OCI-LY1 (cell line): ENCODE measurements around the gene DAAM2.

Source experiments
- H2AFZ ChIP-seq: fragments of 200-600 bp; sonication (generic), shearing (Covaris generic); 2 replicates; pipeline ENCODE4 v1.6.0; 2014; ENCODE audit warnings: antibody characterized with exemption, mild to moderate bottlenecking, low read length
- H3F3A ChIP-seq: fragments of 200-600 bp; sonication (generic), shearing (Covaris generic); 2 replicates; pipeline ENCODE4 v1.6.0; 2014; ENCODE audit warnings: mild to moderate bottlenecking, antibody characterized with exemption, low read length, moderate library complexity; ENCODE audit not compliant: insufficient read depth
- H3K27ac ChIP-seq: fragments of 200-600 bp; sonication (generic); 2 replicates; pipeline ENCODE4 v1.5.1; 2014; ENCODE audit warnings: low read length, mixed run types, mild to moderate bottlenecking, low read depth; ENCODE audit not compliant: poor library complexity, severe bottlenecking
- H3K27me3 ChIP-seq: fragments of 200-600 bp; sonication (generic); 2 replicates; pipeline ENCODE4 v1.6.0; 2014; ENCODE audit warnings: antibody characterized with exemption, mild to moderate bottlenecking, low read length, moderate library complexity; ENCODE audit not compliant: insufficient read depth
- H3K36me3 ChIP-seq: fragments of 200-600 bp; sonication (generic); 2 replicates; pipeline ENCODE4 v1.6.1; 2014; ENCODE audit warnings: mild to moderate bottlenecking, antibody characterized with exemption, low read length, moderate library complexity, mixed read lengths; ENCODE audit not compliant: insufficient read depth
- H3K4me1 ChIP-seq: fragments of 200-600 bp; sonication (generic); 2 replicates; pipeline ENCODE4 v1.5.1; 2014; ENCODE audit warnings: mild to moderate bottlenecking, low read length, moderate library complexity; ENCODE audit not compliant: insufficient read depth, severe bottlenecking
- H3K4me2 ChIP-seq: fragments of 200-600 bp; sonication (generic), shearing (Covaris generic); 2 replicates; pipeline ENCODE4 v1.6.1; 2014; ENCODE audit warnings: low read length
- H3K4me3 ChIP-seq: fragments of 200-600 bp; sonication (generic); 2 replicates; pipeline ENCODE4 v1.5.1; 2014; ENCODE audit warnings: low read length, low read depth, mild to moderate bottlenecking, mixed read lengths; ENCODE audit not compliant: poor library complexity, severe bottlenecking
- H3K79me2 ChIP-seq: fragments of 200-600 bp; shearing (Covaris generic); 2 replicates; pipeline ENCODE4 v1.6.1; 2016; ENCODE audit warnings: mixed run types, low read length, mixed read lengths; ENCODE audit not compliant: insufficient read depth
- H3K9ac ChIP-seq: fragments of 200-600 bp; sonication (generic), shearing (Covaris generic); 2 replicates; pipeline ENCODE4 v1.6.1; 2014; ENCODE audit warnings: mild to moderate bottlenecking, low read length, mixed read lengths
- H3K9me2 ChIP-seq: fragments of 200-600 bp; sonication (generic), shearing (Covaris generic); 2 replicates; pipeline ENCODE4 v1.6.1; 2014; ENCODE audit warnings: low read depth, mild to moderate bottlenecking, low read length, mixed read lengths
- H3K9me3 ChIP-seq: fragments of 200-600 bp; shearing (Covaris generic); 2 replicates; pipeline ENCODE4 v1.6.1; 2014; ENCODE audit warnings: low read length, mixed read lengths
- H4K20me1 ChIP-seq: fragments of 200-600 bp; sonication (generic), shearing (Covaris generic); 2 replicates; pipeline ENCODE4 v1.6.0; 2016; ENCODE audit warnings: mild to moderate bottlenecking, low read length; ENCODE audit not compliant: insufficient read depth
- EZH2 ChIP-seq: fragments of 200-600 bp; sonication (generic), shearing (Covaris generic); IDR thresholded peaks from 2 replicates; pipeline ENCODE4 v1.8.0; 2017; ENCODE audit warnings: borderline replicate concordance, mixed run types, mild to moderate bottlenecking, antibody characterized with exemption, low read length, moderate library complexity, mixed read lengths
- TF ChIP-seq, protein P1 (sequence below): fragments of 200-600 bp; sonication (generic), shearing (Covaris generic); IDR thresholded peaks from 2 replicates; pipeline ENCODE4 v1.5.1; 2017; ENCODE audit warnings: mild to moderate bottlenecking, antibody characterized with exemption, low read length, moderate library complexity, mixed read lengths

DAAM2 gene

DNA sequence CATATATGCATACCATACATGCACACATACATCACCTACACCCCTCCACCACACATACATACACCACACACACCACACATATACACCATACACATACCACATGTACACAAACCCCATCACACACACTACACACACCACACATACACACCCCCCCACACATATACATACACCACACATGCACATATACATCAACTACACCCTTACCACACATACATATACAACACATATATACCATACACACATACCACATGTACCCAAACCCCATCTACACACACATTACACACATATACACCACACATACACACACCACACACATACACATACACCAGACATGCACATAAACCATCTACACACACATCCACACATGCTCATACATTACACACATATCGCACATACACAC is 52.7 kb downstream of the DAAM2 start:
- no peak overlapping the region for H2AFZ ChIP-seq
- TF ChIP-seq EZH2: no peak
- TF ChIP-seq, protein P1, sequence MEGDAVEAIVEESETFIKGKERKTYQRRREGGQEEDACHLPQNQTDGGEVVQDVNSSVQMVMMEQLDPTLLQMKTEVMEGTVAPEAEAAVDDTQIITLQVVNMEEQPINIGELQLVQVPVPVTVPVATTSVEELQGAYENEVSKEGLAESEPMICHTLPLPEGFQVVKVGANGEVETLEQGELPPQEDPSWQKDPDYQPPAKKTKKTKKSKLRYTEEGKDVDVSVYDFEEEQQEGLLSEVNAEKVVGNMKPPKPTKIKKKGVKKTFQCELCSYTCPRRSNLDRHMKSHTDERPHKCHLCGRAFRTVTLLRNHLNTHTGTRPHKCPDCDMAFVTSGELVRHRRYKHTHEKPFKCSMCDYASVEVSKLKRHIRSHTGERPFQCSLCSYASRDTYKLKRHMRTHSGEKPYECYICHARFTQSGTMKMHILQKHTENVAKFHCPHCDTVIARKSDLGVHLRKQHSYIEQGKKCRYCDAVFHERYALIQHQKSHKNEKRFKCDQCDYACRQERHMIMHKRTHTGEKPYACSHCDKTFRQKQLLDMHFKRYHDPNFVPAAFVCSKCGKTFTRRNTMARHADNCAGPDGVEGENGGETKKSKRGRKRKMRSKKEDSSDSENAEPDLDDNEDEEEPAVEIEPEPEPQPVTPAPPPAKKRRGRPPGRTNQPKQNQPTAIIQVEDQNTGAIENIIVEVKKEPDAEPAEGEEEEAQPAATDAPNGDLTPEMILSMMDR: no peak
- H3F3A ChIP-seq: no peaks in the 10 kb centered on the region
- no peaks in the 10 kb centered on the region for H3K9me3 ChIP-seq
- no peak overlapping the region for H3K9ac ChIP-seq
- no peak overlapping the region for H3K4me2 ChIP-seq
- no peaks in the 10 kb centered on the region for H3K9me2 ChIP-seq
- H3K4me3 ChIP-seq: no peak overlapping the region
- no peaks in the 10 kb centered on the region for H4K20me1 ChIP-seq
- H3K27me3 ChIP-seq: no peaks in the 10 kb centered on the region
- no peaks in the 10 kb centered on the region for H3K4me1 ChIP-seq
- H3K36me3 ChIP-seq: no peaks in the 10 kb centered on the region
- H3K27ac ChIP-seq: no peak overlapping the region
- no peaks in the 10 kb centered on the region for H3K79me2 ChIP-seq

DNA sequence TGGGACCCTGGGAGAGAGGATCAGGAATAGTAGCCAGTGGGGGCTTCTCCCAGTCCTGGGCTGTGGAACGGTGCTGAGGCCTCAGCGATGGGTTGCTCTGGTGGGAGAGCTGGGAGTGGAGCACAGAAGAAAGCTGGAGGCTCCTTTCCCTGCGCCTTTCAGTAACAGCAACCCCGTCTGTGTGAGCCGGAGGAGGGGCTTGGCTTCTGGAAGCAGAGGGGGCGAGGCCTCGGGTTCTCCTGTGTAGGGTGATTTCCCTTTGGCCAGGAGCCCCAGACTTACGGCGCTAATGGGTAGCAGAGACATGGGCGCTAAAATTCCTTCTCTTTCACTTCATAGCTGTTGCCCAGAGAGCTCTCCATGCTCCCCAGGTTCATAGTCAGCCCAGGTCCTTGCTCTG is 55.0 kb downstream of the DAAM2 start:
- Histone ChIP-seq H3K27me3 (no peaks in the 10 kb centered on the region), H3K4me3 (no peak overlapping the region), H3K4me2 (no peak overlapping the region), H2AFZ (no peak overlapping the region), H3F3A (no peaks in the 10 kb centered on the region), H3K4me1 (no peaks in the 10 kb centered on the region), H3K9me2 (no peaks in the 10 kb centered on the region), H3K27ac (no peak overlapping the region), H3K79me2 (no peaks in the 10 kb centered on the region), H4K20me1 (no peaks in the 10 kb centered on the region), H3K9me3 (no peaks in the 10 kb centered on the region), H3K36me3 (no peaks in the 10 kb centered on the region), H3K9ac (no peak overlapping the region)
- TF ChIP-seq, protein P1: no peak
- TF ChIP-seq EZH2: no peak

DNA sequence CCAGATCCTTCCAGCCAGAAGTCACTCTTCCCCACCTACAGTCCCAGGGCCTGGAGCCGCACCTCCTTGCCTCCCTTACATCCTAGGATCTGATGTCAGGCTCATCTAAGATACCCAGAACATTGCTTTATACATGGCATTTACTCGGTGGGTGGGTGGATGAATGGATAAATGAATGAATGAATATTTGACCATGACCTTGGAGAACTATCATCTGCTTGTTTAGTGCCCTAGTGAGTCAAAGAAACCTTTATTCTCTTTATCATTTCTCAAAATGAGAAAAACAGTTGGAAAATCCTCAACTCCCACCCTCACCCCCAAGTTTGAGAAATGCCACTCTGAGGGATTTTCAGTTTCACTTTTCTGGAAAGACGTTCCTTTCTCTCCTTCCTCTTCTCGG is 56.0 kb downstream of the DAAM2 start:
- Histone ChIP-seq H3K27me3 (no peaks in the 10 kb centered on the region), H3K79me2 (no peaks in the 10 kb centered on the region), H3K27ac (no peak overlapping the region), H3K4me2 (no peak overlapping the region), H3K9ac (no peak overlapping the region), H3F3A (no peaks in the 10 kb centered on the region), H4K20me1 (no peaks in the 10 kb centered on the region), H3K4me1 (no peaks in the 10 kb centered on the region), H2AFZ (no peak overlapping the region), H3K9me3 (no peaks in the 10 kb centered on the region), H3K4me3 (no peak overlapping the region), H3K36me3 (no peaks in the 10 kb centered on the region), H3K9me2 (no peaks in the 10 kb centered on the region)
- TF ChIP-seq EZH2: no peak
- TF ChIP-seq, protein P1: no peak
